HEK293 (cell line): ENCODE data around the gene NEK11.

ENCODE experiments used
- CTCF ChIA-PET: fragments of 350-600 bp; formaldehyde crosslinking; extraction: SDS; loops from one replicate; lab custom pipeline; 2021; ENCODE audit warnings: antibody characterized with exemption; lab: Yijun Ruan, JAX
- POLR2A ChIA-PET: fragments of 300-600 bp; formaldehyde crosslinking; extraction: SDS; loops from one replicate; lab custom pipeline; 2020; ENCODE audit warnings: antibody characterized with exemption, inconsistent platforms; lab: Yijun Ruan, JAX
- H3K27ac ChIP-seq: fragments of 200-500 bp; sonication (Bioruptor generic); 2 replicates; pipeline ENCODE4 v1.5.1; 2014; ENCODE audit warnings: low read depth, low read length, control low read depth, inconsistent platforms; ENCODE audit errors: extremely low read depth
- H3K36me3 ChIP-seq, 2 experiments: fragments of 200-500 bp in 1 of 2; sonication (Bioruptor generic) in 1 of 2; 1 replicate in 1 of 2; 2 replicates in 1 of 2; pipeline ENCODE4 v1.5.1; 2014 to 2017; ENCODE audit warnings: inconsistent platforms in 2 of 2, low read length in 2 of 2; ENCODE audit not compliant: control insufficient read depth in 2 of 2, insufficient read depth in 1 of 2
- H3K4me1 ChIP-seq: fragments of 200-500 bp; sonication (Bioruptor generic); 2 replicates; pipeline ENCODE4 v1.5.1; 2014; ENCODE audit warnings: mild to moderate bottlenecking, low read length, inconsistent platforms; ENCODE audit not compliant: control insufficient read depth, insufficient read depth
- H3K4me3 ChIP-seq: 2 replicates; pipeline ENCODE4 v1.5.1; 2011; ENCODE audit warnings: low read depth, mild to moderate bottlenecking, control low read depth, low read length, moderate library complexity
- H3K9me3 ChIP-seq: fragments of 200-500 bp; sonication (Bioruptor generic); 2 replicates; pipeline ENCODE4 v1.5.1; 2014; ENCODE audit warnings: low read depth, low read length, inconsistent platforms; ENCODE audit not compliant: control insufficient read depth, insufficient read depth
- KLF10 ChIP-seq: fragments of 450-650 bp; IDR thresholded peaks from 2 replicates; pipeline ENCODE4 v1.5.1; 2018; ENCODE audit warnings: missing biosample characterization, mild to moderate bottlenecking, missing genetic modification characterization
- SALL2 ChIP-seq: fragments of 450-650 bp; formaldehyde crosslinking; IDR thresholded peaks from 2 replicates; pipeline ENCODE4 v1.5.0; 2017; ENCODE audit warnings: missing biosample characterization, mild to moderate bottlenecking, missing genetic modification characterization, borderline replicate concordance
- ZBTB21 ChIP-seq: fragments of 450-650 bp; formaldehyde crosslinking; IDR thresholded peaks from 2 replicates; pipeline ENCODE4 v1.5.1; 2017; ENCODE audit warnings: missing biosample characterization, missing genetic modification characterization
- ZNF169 ChIP-seq: fragments of 450-650 bp; formaldehyde crosslinking; IDR thresholded peaks from 2 replicates; pipeline ENCODE4 v1.5.1; 2016; ENCODE audit warnings: missing biosample characterization, missing genetic modification characterization
- ZNF174 ChIP-seq: fragments of 450-650 bp; formaldehyde crosslinking; IDR thresholded peaks from 2 replicates; pipeline ENCODE4 v1.5.0; 2017; ENCODE audit warnings: missing biosample characterization, mild to moderate bottlenecking, missing genetic modification characterization
- ZNF19 ChIP-seq: fragments of 450-650 bp; formaldehyde crosslinking; IDR thresholded peaks from 2 replicates; pipeline ENCODE4; 2016; ENCODE audit warnings: missing biosample characterization, missing genetic modification characterization, low read depth
- ZNF341 ChIP-seq: fragments of 450-650 bp; formaldehyde crosslinking; IDR thresholded peaks from 2 replicates; pipeline ENCODE4; 2016; ENCODE audit warnings: low read depth, missing biosample characterization, missing genetic modification characterization
- ZNF391 ChIP-seq: fragments of 450-650 bp; formaldehyde crosslinking; IDR thresholded peaks from 2 replicates; pipeline ENCODE4 v1.5.1; 2016; ENCODE audit warnings: low read depth, missing biosample characterization, missing genetic modification characterization, borderline replicate concordance
- ZNF416 ChIP-seq: fragments of 450-650 bp; formaldehyde crosslinking; IDR thresholded peaks from 2 replicates; pipeline ENCODE4 v1.5.1; 2016; ENCODE audit warnings: missing biosample characterization, missing genetic modification characterization
- ZNF473 ChIP-seq: fragments of 450-650 bp; formaldehyde crosslinking; IDR thresholded peaks from 2 replicates; pipeline ENCODE4 v1.5.1; 2017; ENCODE audit warnings: missing biosample characterization, missing genetic modification characterization
- ZNF521 ChIP-seq: fragments of 450-650 bp; formaldehyde crosslinking; IDR thresholded peaks from 2 replicates; pipeline ENCODE4 v1.5.1; 2017; ENCODE audit warnings: missing biosample characterization, mild to moderate bottlenecking, missing genetic modification characterization
- ZNF544 ChIP-seq: fragments of 450-650 bp; formaldehyde crosslinking; IDR thresholded peaks from 2 replicates; pipeline ENCODE4 v1.5.0; 2017; ENCODE audit warnings: missing biosample characterization, missing genetic modification characterization
- ZNF610 ChIP-seq: fragments of 450-650 bp; formaldehyde crosslinking; IDR thresholded peaks from 2 replicates; pipeline ENCODE4 v1.5.1; 2016; ENCODE audit warnings: missing biosample characterization, missing genetic modification characterization, borderline replicate concordance
- ZNF701 ChIP-seq: fragments of 450-650 bp; formaldehyde crosslinking; IDR thresholded peaks from 2 replicates; pipeline ENCODE4 v1.5.1; 2016; ENCODE audit warnings: missing biosample characterization, missing genetic modification characterization
- ZNF777 ChIP-seq: fragments of 450-650 bp; formaldehyde crosslinking; IDR thresholded peaks from 2 replicates; pipeline ENCODE4 v1.5.1; 2017; ENCODE audit warnings: missing biosample characterization, missing genetic modification characterization, borderline replicate concordance
- TF ChIP-seq, protein P1 (sequence below): fragments of 450-650 bp; formaldehyde crosslinking; conservative IDR thresholded peaks from 2 replicates; pipeline ENCODE4 v1.5.1; 2016; ENCODE audit warnings: low read depth, missing biosample characterization, missing genetic modification characterization
- TF ChIP-seq, protein P2 (sequence below): fragments of 450-650 bp; formaldehyde crosslinking; conservative IDR thresholded peaks from 2 replicates; pipeline ENCODE4 v1.5.1; 2016; ENCODE audit warnings: low read depth, missing biosample characterization, missing genetic modification characterization
- TF ChIP-seq, protein P3 (sequence below): fragments of 450-650 bp; formaldehyde crosslinking; IDR thresholded peaks from 2 replicates; pipeline ENCODE4 v1.5.1; 2017; ENCODE audit warnings: missing biosample characterization, missing genetic modification characterization
- TF ChIP-seq, protein P4 (sequence below): fragments of 450-650 bp; formaldehyde crosslinking; IDR thresholded peaks from 2 replicates; pipeline ENCODE4 v1.5.1; 2016; ENCODE audit warnings: missing biosample characterization, missing genetic modification characterization

NEK11 gene

DNA sequence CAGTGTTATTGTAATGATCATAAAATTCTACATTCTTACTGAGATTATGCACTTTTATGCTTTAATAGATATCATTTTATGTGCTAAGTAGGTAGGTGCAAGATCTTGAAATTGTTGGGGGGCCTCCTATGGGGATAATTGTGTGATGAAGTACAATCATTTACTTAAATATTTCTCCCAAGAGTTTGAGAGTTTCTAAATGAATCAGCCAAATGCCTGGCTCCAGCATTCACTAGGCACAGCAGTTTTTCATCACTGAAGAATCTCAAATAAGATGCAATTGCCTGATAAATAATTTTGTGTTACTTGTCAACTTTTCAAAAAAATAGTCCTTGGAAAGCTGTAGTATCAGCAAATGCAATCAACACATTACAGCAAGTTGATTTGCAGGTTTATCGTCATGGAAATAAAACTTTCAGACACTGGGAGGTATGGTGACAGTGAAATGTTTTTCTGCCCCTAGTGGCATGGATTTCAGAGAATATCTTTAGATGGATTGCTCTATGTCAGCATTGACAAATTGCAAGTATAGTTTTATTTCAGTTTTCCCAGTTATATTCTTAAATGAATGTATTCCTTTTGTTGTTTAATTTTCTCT lies 167.1 kb downstream of the NEK11 start (continued):
- TF ChIP-seq KLF10 (tag by site-specific recombination) (no peak), ZNF777 (no peak)
- TF ChIP-seq, protein P1, sequence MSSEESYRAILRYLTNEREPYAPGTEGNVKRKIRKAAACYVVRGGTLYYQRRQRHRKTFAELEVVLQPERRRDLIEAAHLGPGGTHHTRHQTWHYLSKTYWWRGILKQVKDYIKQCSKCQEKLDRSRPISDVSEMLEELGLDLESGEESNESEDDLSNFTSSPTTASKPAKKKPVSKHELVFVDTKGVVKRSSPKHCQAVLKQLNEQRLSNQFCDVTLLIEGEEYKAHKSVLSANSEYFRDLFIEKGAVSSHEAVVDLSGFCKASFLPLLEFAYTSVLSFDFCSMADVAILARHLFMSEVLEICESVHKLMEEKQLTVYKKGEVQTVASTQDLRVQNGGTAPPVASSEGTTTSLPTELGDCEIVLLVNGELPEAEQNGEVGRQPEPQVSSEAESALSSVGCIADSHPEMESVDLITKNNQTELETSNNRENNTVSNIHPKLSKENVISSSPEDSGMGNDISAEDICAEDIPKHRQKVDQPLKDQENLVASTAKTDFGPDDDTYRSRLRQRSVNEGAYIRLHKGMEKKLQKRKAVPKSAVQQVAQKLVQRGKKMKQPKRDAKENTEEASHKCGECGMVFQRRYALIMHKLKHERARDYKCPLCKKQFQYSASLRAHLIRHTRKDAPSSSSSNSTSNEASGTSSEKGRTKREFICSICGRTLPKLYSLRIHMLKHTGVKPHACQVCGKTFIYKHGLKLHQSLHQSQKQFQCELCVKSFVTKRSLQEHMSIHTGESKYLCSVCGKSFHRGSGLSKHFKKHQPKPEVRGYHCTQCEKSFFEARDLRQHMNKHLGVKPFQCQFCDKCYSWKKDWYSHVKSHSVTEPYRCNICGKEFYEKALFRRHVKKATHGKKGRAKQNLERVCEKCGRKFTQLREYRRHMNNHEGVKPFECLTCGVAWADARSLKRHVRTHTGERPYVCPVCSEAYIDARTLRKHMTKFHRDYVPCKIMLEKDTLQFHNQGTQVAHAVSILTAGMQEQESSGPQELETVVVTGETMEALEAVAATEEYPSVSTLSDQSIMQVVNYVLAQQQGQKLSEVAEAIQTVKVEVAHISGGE: no peak

DNA sequence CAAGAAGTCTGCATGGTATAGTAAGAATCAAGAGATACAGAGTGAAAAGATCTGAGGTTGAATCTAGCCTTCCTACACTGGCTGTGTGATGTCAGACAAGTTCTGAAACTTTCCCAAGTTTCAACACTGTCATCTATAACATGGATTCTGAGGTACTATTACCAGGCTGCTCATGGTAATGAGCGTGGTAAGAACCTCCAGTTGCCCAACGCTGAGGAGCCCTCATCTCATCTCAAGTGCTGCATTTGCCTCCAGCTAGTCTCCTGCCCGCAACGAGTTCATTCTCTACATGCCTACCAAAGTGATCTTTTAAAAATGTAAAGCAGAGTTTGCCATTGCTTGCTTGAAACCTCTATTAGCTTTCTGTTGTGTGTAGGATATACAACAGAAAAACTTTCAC lies 168.1 kb downstream of the NEK11 start:
- CTCF ChIA-PET: no interaction called here
- TF ChIP-seq ZNF169 (tag by site-specific recombination) (no peak), ZNF416 (tag by site-specific recombination) (no peak), ZNF521 (no peak), SALL2 (tag by site-specific recombination) (no peak), ZNF701 (tag by site-specific recombination) (no peak), ZNF174 (no peak), ZNF19 (tag by site-specific recombination) (no peak), ZNF341 (no peak), ZNF473 (no peak), ZBTB21 (no peak), ZNF610 (tag by site-specific recombination) (no peak), ZNF544 (tag by site-specific recombination) (no peak), ZNF391 (tag by site-specific recombination) (no peak)
- TF ChIP-seq, protein P2, sequence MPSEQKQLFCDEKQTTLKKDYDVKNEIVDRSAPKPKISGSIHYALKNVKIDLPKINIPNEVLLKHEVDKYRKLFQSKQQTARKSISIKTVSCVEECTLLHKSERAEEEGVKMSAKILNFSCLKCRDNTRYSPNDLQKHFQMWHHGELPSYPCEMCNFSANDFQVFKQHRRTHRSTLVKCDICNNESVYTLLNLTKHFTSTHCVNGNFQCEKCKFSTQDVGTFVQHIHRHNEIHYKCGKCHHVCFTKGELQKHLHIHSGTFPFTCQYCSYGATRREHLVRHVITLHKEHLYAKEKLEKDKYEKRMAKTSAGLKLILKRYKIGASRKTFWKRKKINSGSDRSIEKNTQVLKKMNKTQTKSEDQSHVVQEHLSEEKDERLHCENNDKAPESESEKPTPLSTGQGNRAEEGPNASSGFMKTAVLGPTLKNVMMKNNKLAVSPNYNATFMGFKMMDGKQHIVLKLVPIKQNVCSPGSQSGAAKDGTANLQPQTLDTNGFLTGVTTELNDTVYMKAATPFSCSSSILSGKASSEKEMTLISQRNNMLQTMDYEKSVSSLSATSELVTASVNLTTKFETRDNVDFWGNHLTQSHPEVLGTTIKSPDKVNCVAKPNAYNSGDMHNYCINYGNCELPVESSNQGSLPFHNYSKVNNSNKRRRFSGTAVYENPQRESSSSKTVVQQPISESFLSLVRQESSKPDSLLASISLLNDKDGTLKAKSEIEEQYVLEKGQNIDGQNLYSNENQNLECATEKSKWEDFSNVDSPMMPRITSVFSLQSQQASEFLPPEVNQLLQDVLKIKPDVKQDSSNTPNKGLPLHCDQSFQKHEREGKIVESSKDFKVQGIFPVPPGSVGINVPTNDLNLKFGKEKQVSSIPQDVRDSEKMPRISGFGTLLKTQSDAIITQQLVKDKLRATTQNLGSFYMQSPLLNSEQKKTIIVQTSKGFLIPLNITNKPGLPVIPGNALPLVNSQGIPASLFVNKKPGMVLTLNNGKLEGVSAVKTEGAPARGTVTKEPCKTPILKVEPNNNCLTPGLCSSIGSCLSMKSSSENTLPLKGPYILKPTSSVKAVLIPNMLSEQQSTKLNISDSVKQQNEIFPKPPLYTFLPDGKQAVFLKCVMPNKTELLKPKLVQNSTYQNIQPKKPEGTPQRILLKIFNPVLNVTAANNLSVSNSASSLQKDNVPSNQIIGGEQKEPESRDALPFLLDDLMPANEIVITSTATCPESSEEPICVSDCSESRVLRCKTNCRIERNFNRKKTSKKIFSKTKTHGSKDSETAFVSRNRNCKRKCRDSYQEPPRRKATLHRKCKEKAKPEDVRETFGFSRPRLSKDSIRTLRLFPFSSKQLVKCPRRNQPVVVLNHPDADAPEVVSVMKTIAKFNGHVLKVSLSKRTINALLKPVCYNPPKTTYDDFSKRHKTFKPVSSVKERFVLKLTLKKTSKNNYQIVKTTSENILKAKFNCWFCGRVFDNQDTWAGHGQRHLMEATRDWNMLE (tag by site-specific recombination): no peak
- TF ChIP-seq, protein P3, sequence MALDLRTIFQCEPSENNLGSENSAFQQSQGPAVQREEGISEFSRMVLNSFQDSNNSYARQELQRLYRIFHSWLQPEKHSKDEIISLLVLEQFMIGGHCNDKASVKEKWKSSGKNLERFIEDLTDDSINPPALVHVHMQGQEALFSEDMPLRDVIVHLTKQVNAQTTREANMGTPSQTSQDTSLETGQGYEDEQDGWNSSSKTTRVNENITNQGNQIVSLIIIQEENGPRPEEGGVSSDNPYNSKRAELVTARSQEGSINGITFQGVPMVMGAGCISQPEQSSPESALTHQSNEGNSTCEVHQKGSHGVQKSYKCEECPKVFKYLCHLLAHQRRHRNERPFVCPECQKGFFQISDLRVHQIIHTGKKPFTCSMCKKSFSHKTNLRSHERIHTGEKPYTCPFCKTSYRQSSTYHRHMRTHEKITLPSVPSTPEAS (tag by site-specific recombination): no peak
- TF ChIP-seq, protein P4, sequence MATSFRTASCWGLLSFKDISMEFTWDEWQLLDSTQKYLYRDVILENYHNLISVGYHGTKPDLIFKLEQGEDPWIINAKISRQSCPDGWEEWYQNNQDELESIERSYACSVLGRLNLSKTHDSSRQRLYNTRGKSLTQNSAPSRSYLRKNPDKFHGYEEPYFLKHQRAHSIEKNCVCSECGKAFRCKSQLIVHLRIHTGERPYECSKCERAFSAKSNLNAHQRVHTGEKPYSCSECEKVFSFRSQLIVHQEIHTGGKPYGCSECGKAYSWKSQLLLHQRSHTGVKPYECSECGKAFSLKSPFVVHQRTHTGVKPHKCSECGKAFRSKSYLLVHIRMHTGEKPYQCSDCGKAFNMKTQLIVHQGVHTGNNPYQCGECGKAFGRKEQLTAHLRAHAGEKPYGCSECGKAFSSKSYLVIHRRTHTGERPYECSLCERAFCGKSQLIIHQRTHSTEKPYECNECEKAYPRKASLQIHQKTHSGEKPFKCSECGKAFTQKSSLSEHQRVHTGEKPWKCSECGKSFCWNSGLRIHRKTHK (tag by site-specific recombination): no peak

More for the DNA sequence above, 168.1 kb downstream of the NEK11 start:
- no peak overlapping the region for H3K27ac ChIP-seq
- no peaks in the 10 kb centered on the region for H3K9me3 ChIP-seq
- H3K4me1 ChIP-seq: no peaks in the 10 kb centered on the region
- POLR2A ChIA-PET: no interaction called here
- H3K4me3 ChIP-seq: no peak overlapping the region
- H3K36me3 ChIP-seq: no peaks in the 10 kb centered on the region
